ENCODE measurements around the gene CCDC7.
"Not testable (repeated sequence)": the region's sequence is repeated elsewhere in the genome, so short reads cannot be mapped to it uniquely, and the experiment has no call there.

The CCDC7 gene

DNA sequence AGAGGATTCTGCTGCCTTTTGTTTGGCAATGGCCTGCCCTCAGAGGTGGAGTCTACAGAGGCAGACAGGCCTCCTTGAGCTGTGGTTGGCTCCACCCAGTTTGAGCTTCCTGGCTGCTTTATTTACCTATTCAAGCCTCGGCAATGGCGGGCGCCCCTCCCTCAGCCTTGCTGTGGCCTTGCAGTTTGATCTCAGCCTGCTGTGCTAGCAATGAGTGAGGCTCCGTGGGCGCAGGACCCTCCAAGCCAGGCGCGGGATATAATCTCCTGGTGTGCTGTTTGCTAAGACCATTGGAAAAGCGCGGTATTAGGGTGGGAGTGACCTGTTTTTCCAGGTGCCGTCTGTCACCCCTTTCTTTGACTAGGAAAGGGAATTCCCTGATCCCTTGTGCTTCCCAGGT, 42.1 kb downstream of the CCDC7 start:
- ATAC-seq (ENCODE audit: insufficient read depth, low read depth); H3K27ac ChIP-seq (ENCODE audit: low read length); H3K27me3 ChIP-seq (ENCODE audit: insufficient read depth, low read length, poor library complexity); H3K4me2 ChIP-seq (ENCODE audit: insufficient read depth, low read length); H3K4me1 ChIP-seq (ENCODE audit: insufficient read depth, low read length); H3K9ac ChIP-seq (ENCODE audit: low read depth, low read length); H4K20me1 ChIP-seq (ENCODE audit: insufficient read depth, low read length); H3K79me2 ChIP-seq (ENCODE audit: insufficient read depth, low read length); H2AFZ ChIP-seq (ENCODE audit: low read depth, low read length); DNase-seq; H3K4me3 ChIP-seq (ENCODE audit: low read depth in 1 of 2, low read length in 2 of 2): not testable (repeated sequence)
- Histone ChIP-seq H3K36me3 (ENCODE audit: insufficient read depth, low read length) (peaks cover 25% of the 10 kb centered on the region), H3K9me3 (ENCODE audit: insufficient read depth, low read length, severe bottlenecking) (peaks cover 11% of the 10 kb centered on the region)

DNA sequence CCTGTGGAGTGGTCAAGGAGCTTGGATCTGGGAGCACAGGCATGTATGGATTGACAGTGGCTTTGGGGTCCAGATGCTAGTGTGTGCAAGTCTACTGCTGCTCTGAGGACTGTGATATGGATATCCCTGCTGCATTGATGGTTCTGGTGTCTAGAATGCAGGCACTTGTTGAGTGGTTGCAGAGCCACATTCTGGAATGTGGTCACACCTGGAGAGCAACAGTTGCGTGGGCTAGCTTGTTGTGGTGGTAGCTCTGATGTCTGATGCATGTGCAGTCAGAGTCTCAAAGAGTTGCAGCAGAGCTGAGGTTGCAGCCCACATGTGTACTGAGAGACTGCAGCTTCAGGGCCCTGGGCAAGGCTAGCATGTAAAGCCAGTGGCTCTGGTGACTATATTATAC, 43.2 kb downstream of the CCDC7 start:
- Histone ChIP-seq H3K79me2 (ENCODE audit: insufficient read depth, low read length) (no peaks in the 10 kb centered on the region), H3K27me3 (ENCODE audit: insufficient read depth, low read length, poor library complexity) (no peaks in the 10 kb centered on the region), H2AFZ (ENCODE audit: low read depth, low read length) (no peak overlapping the region), H3K9me3 (ENCODE audit: insufficient read depth, low read length, severe bottlenecking) (peaks cover 11% of the 10 kb centered on the region), H3K36me3 (ENCODE audit: insufficient read depth, low read length) (peaks cover 25% of the 10 kb centered on the region), H3K4me3 (ENCODE audit: low read depth in 1 of 2, low read length in 2 of 2) (no peak overlapping the region), H4K20me1 (ENCODE audit: insufficient read depth, low read length) (no peaks in the 10 kb centered on the region), H3K27ac (ENCODE audit: low read length) (no peak overlapping the region), H3K9ac (ENCODE audit: low read depth, low read length) (no peak overlapping the region), H3K4me2 (ENCODE audit: insufficient read depth, low read length) (no peak overlapping the region), H3K4me1 (ENCODE audit: insufficient read depth, low read length) (no peaks in the 10 kb centered on the region)
- no peak for TF ChIP-seq EZH2 (IDR thresholded peaks at IDR 0.05; ENCODE audit: borderline replicate concordance, low read depth, low read length, severe bottlenecking)
- TF ChIP-seq, protein P1, sequence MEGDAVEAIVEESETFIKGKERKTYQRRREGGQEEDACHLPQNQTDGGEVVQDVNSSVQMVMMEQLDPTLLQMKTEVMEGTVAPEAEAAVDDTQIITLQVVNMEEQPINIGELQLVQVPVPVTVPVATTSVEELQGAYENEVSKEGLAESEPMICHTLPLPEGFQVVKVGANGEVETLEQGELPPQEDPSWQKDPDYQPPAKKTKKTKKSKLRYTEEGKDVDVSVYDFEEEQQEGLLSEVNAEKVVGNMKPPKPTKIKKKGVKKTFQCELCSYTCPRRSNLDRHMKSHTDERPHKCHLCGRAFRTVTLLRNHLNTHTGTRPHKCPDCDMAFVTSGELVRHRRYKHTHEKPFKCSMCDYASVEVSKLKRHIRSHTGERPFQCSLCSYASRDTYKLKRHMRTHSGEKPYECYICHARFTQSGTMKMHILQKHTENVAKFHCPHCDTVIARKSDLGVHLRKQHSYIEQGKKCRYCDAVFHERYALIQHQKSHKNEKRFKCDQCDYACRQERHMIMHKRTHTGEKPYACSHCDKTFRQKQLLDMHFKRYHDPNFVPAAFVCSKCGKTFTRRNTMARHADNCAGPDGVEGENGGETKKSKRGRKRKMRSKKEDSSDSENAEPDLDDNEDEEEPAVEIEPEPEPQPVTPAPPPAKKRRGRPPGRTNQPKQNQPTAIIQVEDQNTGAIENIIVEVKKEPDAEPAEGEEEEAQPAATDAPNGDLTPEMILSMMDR (IDR thresholded peaks at IDR 0.05; ENCODE audit: borderline replicate concordance, extremely low read depth, low read length, poor library complexity, severe bottlenecking), result no peak
- no peak for DNase-seq
- no peak for ATAC-seq (ENCODE audit: insufficient read depth, low read depth)

DNA sequence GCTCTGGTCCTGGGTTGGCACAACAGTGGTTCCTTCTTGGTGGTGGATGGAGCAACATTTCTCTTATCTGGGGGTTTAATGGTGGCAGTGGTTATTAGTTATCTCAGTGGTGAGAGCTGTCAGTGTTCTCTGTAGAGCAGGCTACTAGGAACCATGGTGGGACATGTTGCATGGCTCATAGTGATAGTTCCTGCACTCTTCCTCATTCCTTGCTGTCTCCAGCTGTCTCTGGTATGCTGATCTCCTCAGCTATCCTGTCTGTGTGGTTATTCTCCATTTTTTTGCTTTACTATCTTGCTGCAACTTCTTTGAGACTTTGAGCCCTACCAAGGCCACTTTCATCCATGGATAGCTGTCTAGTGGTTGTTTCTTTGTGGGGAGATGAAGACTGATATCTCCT, 44.0 kb downstream of the CCDC7 start:
- ATAC-seq (ENCODE audit: insufficient read depth, low read depth), result no peak
- Histone ChIP-seq H3K4me3 (ENCODE audit: low read depth in 1 of 2, low read length in 2 of 2) (no peak overlapping the region), H3K36me3 (ENCODE audit: insufficient read depth, low read length) (peaks cover 25% of the 10 kb centered on the region), H3K27me3 (ENCODE audit: insufficient read depth, low read length, poor library complexity) (no peaks in the 10 kb centered on the region), H3K27ac (ENCODE audit: low read length) (no peak overlapping the region), H3K79me2 (ENCODE audit: insufficient read depth, low read length) (no peaks in the 10 kb centered on the region), H3K4me2 (ENCODE audit: insufficient read depth, low read length) (no peak overlapping the region), H3K4me1 (ENCODE audit: insufficient read depth, low read length) (no peaks in the 10 kb centered on the region), H2AFZ (ENCODE audit: low read depth, low read length) (no peak overlapping the region), H4K20me1 (ENCODE audit: insufficient read depth, low read length) (no peaks in the 10 kb centered on the region), H3K9ac (ENCODE audit: low read depth, low read length) (no peak overlapping the region), H3K9me3 (ENCODE audit: insufficient read depth, low read length, severe bottlenecking) (peaks cover 11% of the 10 kb centered on the region)
- DNase-seq, result no peak
- TF ChIP-seq, protein P1 (IDR thresholded peaks at IDR 0.05; ENCODE audit: borderline replicate concordance, extremely low read depth, low read length, poor library complexity, severe bottlenecking), result no peak
- TF ChIP-seq EZH2 (IDR thresholded peaks at IDR 0.05; ENCODE audit: borderline replicate concordance, low read depth, low read length, severe bottlenecking), result no peak

DNA sequence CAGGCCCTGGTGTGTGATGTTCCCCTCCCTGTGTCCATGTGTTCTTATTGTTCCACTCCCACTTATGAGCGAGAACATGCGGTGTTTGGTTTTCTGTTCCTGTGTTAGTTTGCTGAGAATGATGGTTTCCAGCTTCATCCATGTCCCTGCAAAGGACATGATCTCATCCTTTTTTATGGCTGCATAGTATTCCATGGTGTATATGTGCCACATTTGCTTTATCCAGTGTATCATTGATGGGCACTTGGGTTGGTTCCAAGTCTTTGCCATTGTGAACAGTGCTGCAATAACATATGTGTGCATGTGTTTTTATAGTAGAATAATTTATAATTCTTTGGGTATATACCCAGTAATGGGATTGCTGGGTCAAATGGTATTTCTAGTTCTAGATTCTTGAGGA, 48.6 kb downstream of the CCDC7 start:
- not testable (repeated sequence) for H3K4me3 ChIP-seq (ENCODE audit: low read depth in 1 of 2, low read length in 2 of 2); H3K27ac ChIP-seq (ENCODE audit: low read length); H3K9me3 ChIP-seq (ENCODE audit: insufficient read depth, low read length, severe bottlenecking); H3K4me2 ChIP-seq (ENCODE audit: insufficient read depth, low read length); DNase-seq; H4K20me1 ChIP-seq (ENCODE audit: insufficient read depth, low read length); ATAC-seq (ENCODE audit: insufficient read depth, low read depth); H3K36me3 ChIP-seq (ENCODE audit: insufficient read depth, low read length); H3K9ac ChIP-seq (ENCODE audit: low read depth, low read length); H3K79me2 ChIP-seq (ENCODE audit: insufficient read depth, low read length); H3K4me1 ChIP-seq (ENCODE audit: insufficient read depth, low read length); H3K27me3 ChIP-seq (ENCODE audit: insufficient read depth, low read length, poor library complexity); H2AFZ ChIP-seq (ENCODE audit: low read depth, low read length)

DNA sequence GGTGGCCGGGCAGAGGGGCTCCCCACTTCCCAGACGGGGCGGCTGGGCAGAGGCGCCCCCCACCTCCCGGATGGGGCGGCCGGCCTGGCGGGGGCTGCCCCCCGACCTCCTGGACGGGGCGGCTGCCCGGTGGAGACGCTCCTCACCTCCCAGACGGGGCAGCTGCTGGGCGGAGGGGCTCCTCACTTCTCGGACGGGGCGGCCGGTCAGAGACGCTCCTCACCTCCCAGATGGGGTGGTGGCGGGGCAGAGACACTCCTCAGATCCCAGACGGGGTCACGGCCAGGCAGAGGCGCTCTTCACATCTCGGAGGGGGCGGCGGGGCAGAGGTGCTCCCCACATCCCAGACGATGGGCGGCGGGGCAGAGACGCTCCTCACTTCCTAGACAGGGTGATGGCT, 54.2 kb downstream of the CCDC7 start:
- not testable (repeated sequence) for H2AFZ ChIP-seq (ENCODE audit: low read depth, low read length); H4K20me1 ChIP-seq (ENCODE audit: insufficient read depth, low read length); ATAC-seq (ENCODE audit: insufficient read depth, low read depth); H3K4me3 ChIP-seq (ENCODE audit: low read depth in 1 of 2, low read length in 2 of 2); H3K27me3 ChIP-seq (ENCODE audit: insufficient read depth, low read length, poor library complexity); H3K9ac ChIP-seq (ENCODE audit: low read depth, low read length); H3K4me2 ChIP-seq (ENCODE audit: insufficient read depth, low read length); H3K27ac ChIP-seq (ENCODE audit: low read length); DNase-seq; H3K79me2 ChIP-seq (ENCODE audit: insufficient read depth, low read length); H3K4me1 ChIP-seq (ENCODE audit: insufficient read depth, low read length)
- Histone ChIP-seq H3K36me3 (ENCODE audit: insufficient read depth, low read length) (peaks cover 14% of the 10 kb centered on the region), H3K9me3 (ENCODE audit: insufficient read depth, low read length, severe bottlenecking) (peaks cover 12% of the 10 kb centered on the region)
